ENCODE results near the gene AP3D1. TPM values are rescaled to one million over a fixed set of nuclear protein-coding genes. Genes with fewer than 3 reads are reported as not detected.

The AP3D1 gene
- total RNA-seq, 1 donor from 2014 or later: 146 TPM

DNA sequence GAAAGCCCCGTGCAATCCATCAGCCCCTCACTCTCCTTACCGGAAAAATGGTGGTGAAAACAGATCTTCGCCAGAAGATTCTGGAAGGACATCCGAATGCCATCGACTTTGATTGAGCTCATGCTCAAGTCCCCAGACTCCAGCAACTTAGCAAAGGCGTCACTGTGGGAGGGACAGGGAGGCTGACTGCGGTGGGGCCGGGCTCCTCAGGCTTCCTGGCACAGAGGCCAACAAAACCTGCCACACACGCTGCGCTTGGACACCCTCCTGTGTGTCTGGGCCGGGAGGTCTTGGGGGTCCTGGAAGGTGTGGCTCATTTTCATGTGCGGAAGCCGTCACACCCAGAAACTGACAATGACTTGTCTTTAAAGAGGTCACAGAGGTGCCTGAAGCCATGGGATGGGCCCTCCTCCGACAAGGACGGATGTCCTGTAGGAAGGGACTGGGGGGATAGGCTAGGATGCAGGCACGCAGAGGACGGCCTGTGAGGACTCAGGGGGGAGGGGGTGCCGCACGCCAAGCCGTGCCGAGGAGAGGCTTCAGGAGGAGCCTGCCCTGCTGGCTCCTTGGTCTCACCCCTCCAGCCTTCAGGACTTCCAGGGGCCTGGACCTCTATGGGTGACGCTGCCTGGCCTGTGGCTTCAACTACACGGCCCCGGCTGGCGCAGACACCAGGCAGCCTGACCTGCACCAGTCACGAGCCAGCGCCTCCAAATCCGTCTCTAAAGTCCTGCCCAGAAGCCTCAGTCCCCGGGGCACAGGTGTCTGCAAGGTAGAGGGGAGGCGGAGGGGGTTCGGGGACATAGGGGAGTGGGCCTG is 42.1 kb downstream of the AP3D1 start:
- H3K4me3 Mint-ChIP-seq: no peak overlapping the region
- TF ChIP-seq, protein P1, sequence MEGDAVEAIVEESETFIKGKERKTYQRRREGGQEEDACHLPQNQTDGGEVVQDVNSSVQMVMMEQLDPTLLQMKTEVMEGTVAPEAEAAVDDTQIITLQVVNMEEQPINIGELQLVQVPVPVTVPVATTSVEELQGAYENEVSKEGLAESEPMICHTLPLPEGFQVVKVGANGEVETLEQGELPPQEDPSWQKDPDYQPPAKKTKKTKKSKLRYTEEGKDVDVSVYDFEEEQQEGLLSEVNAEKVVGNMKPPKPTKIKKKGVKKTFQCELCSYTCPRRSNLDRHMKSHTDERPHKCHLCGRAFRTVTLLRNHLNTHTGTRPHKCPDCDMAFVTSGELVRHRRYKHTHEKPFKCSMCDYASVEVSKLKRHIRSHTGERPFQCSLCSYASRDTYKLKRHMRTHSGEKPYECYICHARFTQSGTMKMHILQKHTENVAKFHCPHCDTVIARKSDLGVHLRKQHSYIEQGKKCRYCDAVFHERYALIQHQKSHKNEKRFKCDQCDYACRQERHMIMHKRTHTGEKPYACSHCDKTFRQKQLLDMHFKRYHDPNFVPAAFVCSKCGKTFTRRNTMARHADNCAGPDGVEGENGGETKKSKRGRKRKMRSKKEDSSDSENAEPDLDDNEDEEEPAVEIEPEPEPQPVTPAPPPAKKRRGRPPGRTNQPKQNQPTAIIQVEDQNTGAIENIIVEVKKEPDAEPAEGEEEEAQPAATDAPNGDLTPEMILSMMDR (conservative IDR thresholded peaks at IDR 0.05): no peak
- H3K9me3 Mint-ChIP-seq: no peaks in the 10 kb centered on the region
- no peak for DNase-seq (ENCODE audit: low read depth, low spot score)
- no peaks in the 10 kb centered on the region for H3K4me1 Mint-ChIP-seq
- no peak overlapping the region for H3K27ac Mint-ChIP-seq (ENCODE audit: unreplicated experiment)
- H3K36me3 Mint-ChIP-seq (ENCODE audit: low read depth): peaks cover 34% of the 10 kb centered on the region
- no peaks in the 10 kb centered on the region for H3K27me3 Mint-ChIP-seq (ENCODE audit: low read depth)

DNA sequence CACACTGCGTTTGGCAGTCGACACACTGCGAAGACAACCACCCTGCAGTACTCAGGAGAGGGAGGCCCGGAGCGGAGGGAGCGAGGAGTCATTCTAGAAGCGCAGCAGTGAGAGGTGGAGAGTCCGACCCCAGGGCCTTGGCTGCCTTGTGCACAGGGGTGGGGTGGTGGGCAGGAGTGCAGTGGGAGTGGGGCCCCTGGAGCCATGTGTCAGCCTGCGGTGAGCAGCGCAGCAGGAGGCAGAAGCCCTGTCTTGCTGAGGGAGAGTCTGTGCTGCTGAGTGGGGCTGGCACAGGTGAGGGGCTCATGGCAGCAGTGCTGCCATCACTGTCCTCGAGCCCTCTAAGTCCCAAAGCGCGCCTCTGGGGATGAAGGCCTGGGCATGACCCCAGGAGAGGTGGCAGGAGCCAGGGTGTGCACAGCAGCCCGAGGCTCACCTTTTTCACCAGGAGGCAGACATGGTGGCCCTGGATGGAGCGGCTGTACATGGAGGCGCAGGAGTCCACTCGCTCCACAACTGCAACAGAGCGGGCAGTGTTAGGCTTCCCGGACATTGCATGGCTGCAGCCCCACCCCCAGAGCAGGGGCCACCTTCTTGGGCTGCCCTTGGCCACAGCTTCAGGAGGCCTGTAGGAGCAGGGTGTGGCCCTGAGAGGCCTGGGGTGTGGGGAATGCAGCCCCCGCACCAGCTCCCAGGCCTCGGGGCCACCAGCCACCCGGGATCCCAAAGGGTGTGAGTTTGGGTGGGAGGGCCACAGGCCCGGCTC is 42.9 kb downstream of the AP3D1 start:
- H3K27ac Mint-ChIP-seq (ENCODE audit: unreplicated experiment): peak overlapping the region; percentile 73
- H3K4me3 Mint-ChIP-seq: no peak overlapping the region
- TF ChIP-seq, protein P1 (conservative IDR thresholded peaks at IDR 0.05): no peak
- no peaks in the 10 kb centered on the region for H3K4me1 Mint-ChIP-seq
- no peaks in the 10 kb centered on the region for H3K9me3 Mint-ChIP-seq
- peaks cover 36% of the 10 kb centered on the region for H3K36me3 Mint-ChIP-seq (ENCODE audit: low read depth)
- DNase-seq (ENCODE audit: low read depth, low spot score): no peak
- H3K27me3 Mint-ChIP-seq (ENCODE audit: low read depth): no peaks in the 10 kb centered on the region

DNA sequence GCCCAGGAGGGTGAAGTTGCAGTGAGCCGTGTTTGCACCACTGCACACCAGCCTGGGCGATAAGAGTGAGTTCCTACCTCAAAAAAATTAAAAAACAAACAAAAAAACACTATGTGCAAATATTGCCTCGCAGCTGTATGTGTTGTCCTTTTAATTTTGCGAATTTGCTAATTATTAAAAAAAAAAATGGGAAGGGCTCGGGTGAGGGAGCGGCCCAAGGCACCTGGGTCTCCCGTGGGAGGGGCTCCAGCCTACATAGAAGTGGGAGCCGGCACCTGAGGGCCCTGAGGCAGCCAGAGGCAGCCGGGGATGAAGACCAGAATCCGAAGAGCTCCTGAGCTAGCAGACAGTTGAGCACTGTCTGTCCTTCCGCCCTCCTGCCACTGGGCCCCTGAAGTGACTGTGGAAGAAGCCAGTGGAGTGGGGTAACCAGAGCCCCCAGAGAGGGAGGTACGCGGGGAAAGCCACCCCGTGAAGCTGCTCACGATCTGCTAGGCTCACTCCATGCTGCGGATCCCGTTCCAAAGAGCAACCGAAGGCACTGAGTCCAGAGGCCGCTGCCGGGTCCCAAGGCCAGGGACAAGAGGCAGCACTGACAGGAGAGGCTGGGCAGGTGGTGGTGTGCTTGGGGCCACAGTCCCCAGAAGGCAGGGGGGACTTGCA is 48.2 kb downstream of the AP3D1 start:
- Mint-ChIP-seq H3K27me3 (ENCODE audit: low read depth) (no peaks in the 10 kb centered on the region), H3K36me3 (ENCODE audit: low read depth) (peaks cover 36% of the 10 kb centered on the region), H3K4me1 (no peaks in the 10 kb centered on the region), H3K4me3 (no peak overlapping the region), H3K27ac (ENCODE audit: unreplicated experiment) (no peak overlapping the region), H3K9me3 (no peaks in the 10 kb centered on the region)
- TF ChIP-seq, protein P1 (conservative IDR thresholded peaks at IDR 0.05): no peak
- no peak for DNase-seq (ENCODE audit: low read depth, low spot score)

DNA sequence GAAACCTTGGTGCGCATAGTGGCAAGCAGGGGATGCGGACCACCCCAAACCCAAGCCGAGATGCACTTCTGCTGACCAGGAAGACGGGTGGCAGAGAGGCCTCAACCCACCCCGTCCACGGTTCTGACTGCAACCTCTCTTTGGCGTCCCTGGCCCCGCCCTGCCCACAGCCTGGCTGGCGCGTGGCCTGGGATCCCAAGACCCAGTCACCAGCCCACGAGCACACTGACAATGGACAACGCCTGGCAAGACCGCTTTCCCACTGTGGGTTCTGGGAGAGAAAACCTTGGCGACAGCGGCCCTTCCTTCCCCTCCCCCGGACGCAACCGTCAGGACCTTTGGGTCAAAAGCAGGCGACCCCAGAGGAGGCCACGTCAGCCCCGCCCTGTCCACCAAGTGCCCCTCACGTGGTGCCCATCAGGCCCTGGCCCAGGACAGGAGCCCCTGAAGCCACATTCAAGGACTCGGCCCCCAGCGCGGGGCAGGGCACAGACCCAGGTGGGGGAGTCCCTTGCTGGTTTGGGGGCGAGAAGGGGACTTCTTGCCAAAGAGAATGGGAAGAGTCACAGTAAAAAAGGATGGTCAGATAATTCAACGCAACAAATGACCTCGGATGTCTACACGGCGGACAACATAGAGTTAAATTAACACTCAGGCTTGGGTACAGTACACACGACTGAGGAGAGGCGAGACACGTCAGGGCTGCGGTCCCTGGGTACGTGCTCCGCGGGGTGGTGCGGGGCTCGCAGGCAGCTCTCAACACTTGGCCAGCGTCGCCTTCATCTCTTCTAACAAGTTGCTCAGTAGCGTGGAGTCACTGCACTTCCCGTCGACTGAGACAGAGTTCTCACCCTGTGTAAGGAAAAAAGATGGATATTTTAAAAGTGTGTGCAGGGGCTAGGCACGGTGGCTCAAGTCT is 49.7 kb downstream of the AP3D1 start:
- H3K36me3 Mint-ChIP-seq (ENCODE audit: low read depth): peaks cover 30% of the 10 kb centered on the region
- TF ChIP-seq, protein P1 (conservative IDR thresholded peaks at IDR 0.05): no peak
- peaks cover 4% of the 10 kb centered on the region for H3K4me1 Mint-ChIP-seq
- H3K27me3 Mint-ChIP-seq (ENCODE audit: low read depth): peaks cover 2% of the 10 kb centered on the region
- H3K9me3 Mint-ChIP-seq: no peaks in the 10 kb centered on the region
- no peak for DNase-seq (ENCODE audit: low read depth, low spot score)
- H3K4me3 Mint-ChIP-seq: peak overlapping the region; percentile 47
- H3K27ac Mint-ChIP-seq (ENCODE audit: unreplicated experiment): no peak overlapping the region

DNA sequence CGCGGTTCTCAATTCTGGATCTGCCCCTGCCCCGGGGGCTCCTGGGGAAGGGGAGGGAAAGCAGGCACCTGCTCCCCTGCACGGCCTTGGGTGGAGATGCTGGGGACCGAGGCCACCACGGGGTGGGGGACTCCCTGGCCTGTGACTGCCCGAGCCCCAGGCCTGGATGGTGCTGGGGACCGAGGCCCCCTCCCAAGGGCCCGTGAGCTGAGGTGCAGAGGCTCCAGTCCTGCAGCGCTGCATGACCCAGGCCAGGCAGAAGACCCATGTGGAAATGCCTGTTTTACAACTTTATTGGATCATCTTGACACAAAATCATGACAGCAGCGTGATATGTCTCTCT is 50.7 kb downstream of the AP3D1 start:
- peaks cover 4% of the 10 kb centered on the region for H3K4me1 Mint-ChIP-seq
- TF ChIP-seq, protein P1 (conservative IDR thresholded peaks at IDR 0.05): no peak

More for the DNA sequence above, 50.7 kb downstream of the AP3D1 start:
- Mint-ChIP-seq H3K4me3 (no peak overlapping the region), H3K27ac (ENCODE audit: unreplicated experiment) (no peak overlapping the region), H3K27me3 (ENCODE audit: low read depth) (peaks cover 2% of the 10 kb centered on the region), H3K9me3 (no peaks in the 10 kb centered on the region), H3K36me3 (ENCODE audit: low read depth) (peaks cover 25% of the 10 kb centered on the region)
- no peak for DNase-seq (ENCODE audit: low read depth, low spot score)

All from neural crest cell (in vitro differentiated cells).